HepG2 (cell line): ENCODE data around the gene MADD. TPM values are rescaled to one million over a fixed set of nuclear protein-coding genes. Genes with fewer than 3 reads are reported as not detected.

Experiments
- ELF4 ChIP-seq: sonication (generic); formaldehyde crosslinking; IDR thresholded peaks from 2 replicates; pipeline ENCODE4 v1.5.0; 2020; ENCODE audit warnings: missing genetic modification reagents, mild to moderate bottlenecking, moderate library complexity, borderline replicate concordance
- FOXO1 ChIP-seq: sonication (generic); formaldehyde crosslinking; IDR thresholded peaks from 2 replicates; pipeline ENCODE4 v1.4.0; 2020; ENCODE audit warnings: missing genetic modification reagents
- HMGXB4 ChIP-seq, 2 experiments: sonication (generic) in 1 of 2; formaldehyde crosslinking in 1 of 2; IDR thresholded peaks; 2 replicates each; pipeline versions ENCODE4 v1.4.0 to v1.6.1; 2018 to 2020; ENCODE audit warnings: missing genetic modification reagents in 2 of 2, borderline replicate concordance in 1 of 2, low read depth in 1 of 2, mild to moderate bottlenecking in 1 of 2, missing biosample characterization in 1 of 2
- JDP2 ChIP-seq: sonication (generic); formaldehyde crosslinking; IDR thresholded peaks from 2 replicates; pipeline ENCODE4 v1.8.1; 2022; ENCODE audit warnings: missing genetic modification reagents, borderline replicate concordance
- KDM2A ChIP-seq: sonication (generic); formaldehyde crosslinking; IDR thresholded peaks from 2 replicates; pipeline ENCODE4 v1.4.0; 2020; ENCODE audit warnings: low read depth, missing genetic modification reagents, borderline replicate concordance
- NFKB2 ChIP-seq: sonication (generic); formaldehyde crosslinking; IDR thresholded peaks from 2 replicates; pipeline ENCODE4 v1.4.0; 2020; ENCODE audit warnings: missing genetic modification reagents, borderline replicate concordance
- REST ChIP-seq, 2 experiments: IDR thresholded peaks; 2 replicates each; pipeline ENCODE4 v1.6.1; 2011 to 2012; ENCODE audit warnings: low read length in 2 of 2, borderline replicate concordance in 1 of 2, low read depth in 1 of 2, mild to moderate bottlenecking in 1 of 2, moderate library complexity in 1 of 2
- SMAD3 ChIP-seq: sonication (generic); formaldehyde crosslinking; IDR thresholded peaks from 2 replicates; pipeline ENCODE4 v1.4.0; 2020; ENCODE audit warnings: missing genetic modification reagents
- SMYD3 ChIP-seq: sonication (generic); formaldehyde crosslinking; IDR thresholded peaks from 2 replicates; pipeline ENCODE4 v1.8.1; 2023; ENCODE audit warnings: mild to moderate bottlenecking, missing genetic modification reagents
- TARDBP ChIP-seq: sonication (generic); formaldehyde crosslinking; IDR thresholded peaks from 2 replicates; pipeline ENCODE4 v1.8.0; 2022; ENCODE audit warnings: mild to moderate bottlenecking, missing genetic modification reagents
- XBP1 ChIP-seq: sonication (generic); formaldehyde crosslinking; IDR thresholded peaks from 2 replicates; pipeline ENCODE4 v1.5.0; 2020; ENCODE audit warnings: missing genetic modification reagents
- ZFAT ChIP-seq: sonication (generic); formaldehyde crosslinking; conservative IDR thresholded peaks from 2 replicates; pipeline ENCODE4 v1.8.1; 2023; ENCODE audit warnings: missing genetic modification reagents, inconsistent platforms
- ZNF34 ChIP-seq: sonication (generic); formaldehyde crosslinking; IDR thresholded peaks from 2 replicates; pipeline ENCODE4 v1.4.0; 2020; ENCODE audit warnings: mild to moderate bottlenecking, missing genetic modification reagents, borderline replicate concordance
- ZNF598 ChIP-seq: sonication (generic); formaldehyde crosslinking; IDR thresholded peaks from 2 replicates; pipeline ENCODE4 v1.5.1; 2020; ENCODE audit warnings: mild to moderate bottlenecking, missing genetic modification reagents, borderline replicate concordance
- ZNF747 ChIP-seq: sonication (generic); formaldehyde crosslinking; IDR thresholded peaks from 2 replicates; pipeline ENCODE4 v1.8.1; 2023; ENCODE audit warnings: missing genetic modification reagents, mild to moderate bottlenecking, borderline replicate concordance
- ZSCAN22 ChIP-seq: sonication (generic); formaldehyde crosslinking; IDR thresholded peaks from 2 replicates; pipeline ENCODE4 v1.4.0; 2020; ENCODE audit warnings: mild to moderate bottlenecking, missing genetic modification reagents
- ZSCAN25 ChIP-seq: sonication (generic); formaldehyde crosslinking; IDR thresholded peaks from 2 replicates; pipeline ENCODE4 v1.8.0; 2022; ENCODE audit warnings: mild to moderate bottlenecking, missing genetic modification reagents
- polyA plus RNA-seq, 8 experiments: library from polyadenylated mRNA; depleted of rRNA in 3 of 8; stranded (reverse) in 7 of 8; unstranded in 1 of 8; fragments of >200 nt; fragmentation: Illumina TruSeq in 4 of 8; extraction: Trizol in 4 of 8; gene quantifications; 2 replicates each; pipeline versions ENCODE4 v1.2.1 to v1.2.3, GENCODE V29; 2011 to 2016; ENCODE audit warnings: low read depth in 4 of 8, missing spikeins in 1 of 8, mixed read lengths in 1 of 8; ENCODE audit not compliant: insufficient read depth in 1 of 8
- total RNA-seq, 5 experiments: library from RNA; depleted of rRNA; stranded (reverse); fragments of >200 nt; fragmentation: Illumina TruSeq; extraction: Trizol; gene quantifications; 2 replicates each; pipeline ENCODE4 v1.2.3, GENCODE V29; 2016; ENCODE audit warnings: low read depth in 1 of 5

Gene MADD
- total and polyA plus RNA-seq, 2 of the 13 experiments (the other 11 are each of a cell fraction or from before 2014, with no cell fraction given) = 18.0 to 29.2 TPM

GRCh38 chr11:47259232-47259977, 10.5 kb upstream of the MADD start (continued):
- TF ChIP-seq ZFAT (CRISPR knock-in tag) (no peak), ZNF747 (CRISPR knock-in tag) (no peak), JDP2 (CRISPR knock-in tag) (no peak), TARDBP (CRISPR knock-in tag) (peak; percentile 31; the same call in 1 of the 2 replicates), SMYD3 (CRISPR knock-in tag) (no peak), FOXO1 (CRISPR knock-in tag) (0 out of 2 replicates have a peak, but pooled peaks have one; percentile 12), KDM2A (peak; percentile 69), REST (IDR thresholded peaks at IDR 0.05; ENCODE audit: borderline replicate concordance in 1 of 2, low read depth in 1 of 2, low read length in 2 of 2) (no peak), HMGXB4 (CRISPR knock-in tag; IDR thresholded peaks at IDR 0.05; ENCODE audit: borderline replicate concordance in 1 of 2, low read depth in 1 of 2) (peak; percentile 55 to 68; a peak in 3 of 4 replicates), SMAD3 (CRISPR knock-in tag) (no peak), ZSCAN25 (peak; percentile 92), XBP1 (CRISPR knock-in tag) (no peak), NFKB2 (CRISPR knock-in tag) (peak; percentile 11; the same call in 1 of the 2 replicates), ZNF598 (CRISPR knock-in tag) (0 out of 2 replicates have a peak, but pooled peaks have one; percentile 24), ZSCAN22 (CRISPR knock-in tag) (no peak), ZNF34 (no peak), ELF4 (CRISPR knock-in tag) (no peak)
